Left renal cortex interstitium (tissue), 4 donors: ENCODE data around the gene METTL8. TPM values are rescaled to one million over a fixed set of nuclear protein-coding genes. Genes with fewer than 3 reads are reported as not detected.

Source experiments
- DNase-seq, 4 donors: peaks; one replicate each; pipeline ENCODE4 v3.0.0-alpha.2; 2013; ENCODE audit warnings: low read depth in 4 of 4, low spot score in 2 of 4, missing footprints in 1 of 4
- polyA plus RNA-seq, 4 donors: library from polyadenylated mRNA; unstranded; fragments of 120-200 nt; gene quantifications; one replicate each; pipeline ENCODE4 v1.2.1, GENCODE V29; 2013; ENCODE audit not compliant: insufficient read length in 4 of 4

Gene METTL8
- polyA plus RNA-seq, 4 donors: 12.8 to 17.6 (median 14.1) TPM

DNA sequence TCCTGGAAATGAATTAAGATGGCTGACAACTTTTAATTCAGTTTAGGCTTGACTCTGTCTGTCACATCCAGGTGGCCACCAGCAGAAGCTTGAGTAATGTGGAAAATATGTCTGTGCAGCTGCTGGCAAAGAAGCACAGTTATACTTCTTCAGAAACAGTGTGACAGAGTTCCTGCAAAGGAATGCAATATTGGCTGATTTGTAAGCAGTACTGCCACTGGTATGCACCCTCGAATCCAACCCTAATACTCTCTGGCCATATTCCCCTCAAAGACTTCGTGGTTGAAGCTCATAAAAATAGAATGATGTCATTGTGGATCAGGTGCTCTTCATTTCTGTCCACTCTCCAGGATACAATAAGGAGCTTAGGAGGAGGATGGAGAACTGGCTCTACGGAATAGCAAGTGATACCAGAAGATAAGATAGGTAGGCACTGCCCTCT lies 86.2 kb downstream of the METTL8 start:
- DNase-seq: no peak

DNA sequence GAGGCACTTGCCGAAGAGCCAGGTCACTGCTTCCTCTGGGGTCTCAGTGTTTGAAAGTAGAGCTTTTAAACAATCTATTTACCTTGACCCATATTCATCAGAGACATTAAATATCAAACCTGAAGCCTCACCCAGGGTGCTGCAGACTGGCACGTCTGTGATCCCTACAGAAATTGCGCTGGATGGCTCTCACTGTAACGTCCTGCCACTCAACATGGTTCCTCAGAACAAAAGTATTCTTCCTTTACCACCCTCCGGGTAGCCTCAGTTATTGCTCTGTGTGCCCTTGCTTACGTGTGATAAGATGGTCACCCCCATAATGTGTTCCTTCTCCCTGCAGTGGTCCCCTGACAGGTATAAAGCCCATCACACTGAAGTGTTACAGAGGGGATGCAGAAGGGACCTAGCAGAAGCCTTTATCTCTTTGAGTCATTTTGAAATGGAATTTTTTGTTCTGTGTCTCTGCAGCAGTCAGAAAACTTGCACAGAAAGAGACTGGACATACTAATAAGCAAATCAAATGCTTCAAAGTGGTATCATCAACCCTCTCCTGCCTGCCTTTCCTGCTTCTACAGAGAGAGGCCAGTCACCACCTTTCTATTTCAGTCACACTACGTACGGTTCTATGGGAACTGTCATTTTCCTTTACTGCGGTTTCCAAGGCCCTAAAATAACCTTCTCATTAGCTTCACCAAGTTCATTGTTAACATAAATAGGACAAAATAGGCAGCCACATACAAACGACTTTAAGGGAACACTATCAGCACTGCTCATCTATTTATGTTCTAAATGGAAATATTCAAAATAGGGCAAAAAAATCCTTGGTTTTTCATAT lies 86.8 kb downstream of the METTL8 start:
- no peak for DNase-seq

DNA sequence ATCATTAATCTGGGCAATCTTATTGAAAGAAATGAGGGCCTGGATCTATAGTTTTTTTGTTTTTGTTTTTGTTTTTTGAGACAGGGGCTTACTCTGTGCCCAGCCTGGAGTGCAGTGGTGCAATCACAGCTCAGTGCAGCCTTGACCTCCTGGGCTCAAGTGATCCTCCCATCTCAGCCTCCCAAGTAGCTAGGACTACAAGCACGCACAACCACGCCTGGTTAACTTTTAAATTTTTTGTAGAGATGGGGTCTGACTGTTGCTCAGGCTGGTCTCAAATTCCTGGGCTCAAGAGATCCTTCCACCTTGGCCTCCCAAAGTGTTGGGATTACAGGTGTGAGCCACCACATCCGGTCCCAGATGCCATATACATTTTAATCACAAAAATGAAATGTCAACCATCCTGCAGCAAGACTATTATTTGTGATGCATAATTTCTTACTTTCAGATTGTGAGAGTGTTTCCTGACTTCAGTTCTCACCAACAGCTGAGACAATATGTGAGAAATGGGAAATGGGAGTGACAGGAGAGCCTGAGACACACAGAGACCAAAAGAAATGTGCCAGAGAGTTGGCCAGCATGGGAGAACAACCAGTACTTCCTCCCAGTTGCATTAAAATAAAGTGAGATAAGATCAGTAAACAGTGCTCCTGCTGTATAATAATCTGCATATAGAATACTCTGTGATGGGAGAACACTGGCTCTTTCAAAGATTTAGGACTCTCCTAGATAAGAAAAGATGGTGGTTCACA lies 87.6 kb downstream of the METTL8 start:
- DNase-seq: no peak

DNA sequence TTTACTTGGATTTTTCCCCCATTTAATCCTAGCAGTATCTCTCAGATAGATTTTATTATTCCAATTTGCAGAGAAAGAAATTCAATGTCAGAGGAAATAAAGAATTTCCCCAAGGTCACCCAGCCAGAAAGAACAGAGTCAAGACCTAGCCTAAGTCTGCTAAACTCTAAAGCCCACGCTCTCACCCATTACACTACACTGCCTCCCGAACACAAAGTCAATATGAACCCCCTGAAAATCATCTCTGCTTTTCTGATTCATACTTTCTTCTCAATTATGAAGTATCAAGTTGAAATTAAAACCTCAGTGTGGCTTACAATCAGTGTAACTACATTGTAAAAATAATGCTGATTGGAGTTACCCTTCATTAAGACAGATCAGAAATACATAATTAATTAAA lies 89.6 kb downstream of the METTL8 start:
- no peak for DNase-seq

DNA sequence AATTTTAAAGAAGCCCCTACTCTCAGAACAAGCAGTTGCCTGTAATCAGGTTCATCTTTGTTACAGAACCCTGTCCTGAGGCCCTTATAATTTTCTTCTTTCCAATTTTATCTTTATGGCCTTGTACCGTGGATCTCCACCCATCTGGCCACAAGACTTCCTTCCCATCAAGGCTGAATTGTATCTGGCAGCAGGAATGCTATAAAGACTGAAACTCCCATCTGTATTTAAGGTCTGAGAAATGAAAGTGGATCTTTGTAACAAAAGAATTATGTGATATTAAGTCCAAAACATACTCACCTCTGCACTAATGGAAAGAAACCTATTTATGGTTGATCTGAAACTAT lies 91.8 kb downstream of the METTL8 start:
- DNase-seq: no peak

DNA sequence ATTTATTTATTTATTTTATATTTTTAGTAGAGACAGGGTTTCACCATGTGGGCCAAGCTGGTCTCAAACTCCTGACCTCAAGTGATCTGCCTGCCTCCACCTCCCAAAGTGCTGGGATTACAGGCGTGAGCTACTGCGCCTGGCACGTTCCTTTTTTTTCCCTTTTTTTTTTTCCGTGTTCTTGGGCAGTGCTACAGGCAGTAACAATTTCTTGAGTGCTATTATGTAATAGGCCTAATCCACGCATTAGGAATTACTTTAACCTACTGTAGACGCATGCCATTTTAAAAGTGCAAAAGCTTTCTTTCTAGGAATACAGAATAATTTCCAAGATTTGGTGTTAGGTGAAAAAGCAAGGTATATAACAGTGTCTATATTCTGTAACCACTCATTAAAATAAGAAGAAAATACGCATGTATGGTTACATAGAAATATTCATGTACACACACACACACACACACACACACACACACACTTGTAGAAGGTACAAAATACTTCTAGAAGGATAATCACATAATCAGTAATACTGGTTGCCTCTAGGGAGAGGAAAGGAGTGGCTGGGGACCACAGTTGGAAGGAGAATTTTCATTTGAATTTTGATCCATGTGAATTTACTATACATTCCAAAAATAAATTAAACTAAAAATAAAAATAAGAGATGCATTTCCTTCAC lies 92.3 kb downstream of the METTL8 start:
- DNase-seq: no peak

DNA sequence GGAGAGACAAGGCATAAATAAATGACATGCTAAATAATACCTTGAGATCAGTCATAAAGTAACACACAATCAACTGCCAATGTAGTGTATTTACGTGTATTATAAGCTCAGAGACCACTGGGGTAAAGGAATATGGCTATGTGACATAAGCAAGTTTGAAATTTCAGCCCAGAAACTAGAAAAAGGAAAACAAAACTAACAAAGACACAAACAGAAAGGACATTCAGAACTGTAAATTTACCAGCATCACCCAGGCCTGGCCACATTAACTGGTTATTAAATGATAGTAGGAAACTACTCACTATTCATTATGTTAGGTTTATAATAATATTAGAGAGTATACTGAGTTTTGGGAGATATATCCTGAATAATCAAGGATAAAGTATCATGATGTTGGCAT lies 98.8 kb downstream of the METTL8 start:
- no peak for DNase-seq

DNA sequence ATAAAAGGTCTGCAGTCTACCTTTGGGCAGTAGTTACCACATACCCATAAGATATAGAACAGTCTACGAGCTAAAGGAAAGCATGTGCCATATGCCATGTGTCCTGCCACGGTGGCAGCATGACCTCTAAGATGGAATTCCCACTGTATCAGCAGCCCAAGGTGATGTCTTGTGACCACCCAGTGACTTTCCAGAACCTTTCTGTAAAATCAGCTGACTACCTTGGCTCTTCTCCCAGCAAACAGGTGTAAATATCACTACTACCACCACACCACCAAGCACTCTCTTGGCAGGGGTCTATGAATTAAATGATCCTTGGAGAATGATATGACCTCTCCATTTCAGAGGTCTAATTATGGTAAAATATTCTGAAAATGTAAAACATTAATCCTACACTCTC lies 99.6 kb downstream of the METTL8 start:
- DNase-seq: no peak

DNA sequence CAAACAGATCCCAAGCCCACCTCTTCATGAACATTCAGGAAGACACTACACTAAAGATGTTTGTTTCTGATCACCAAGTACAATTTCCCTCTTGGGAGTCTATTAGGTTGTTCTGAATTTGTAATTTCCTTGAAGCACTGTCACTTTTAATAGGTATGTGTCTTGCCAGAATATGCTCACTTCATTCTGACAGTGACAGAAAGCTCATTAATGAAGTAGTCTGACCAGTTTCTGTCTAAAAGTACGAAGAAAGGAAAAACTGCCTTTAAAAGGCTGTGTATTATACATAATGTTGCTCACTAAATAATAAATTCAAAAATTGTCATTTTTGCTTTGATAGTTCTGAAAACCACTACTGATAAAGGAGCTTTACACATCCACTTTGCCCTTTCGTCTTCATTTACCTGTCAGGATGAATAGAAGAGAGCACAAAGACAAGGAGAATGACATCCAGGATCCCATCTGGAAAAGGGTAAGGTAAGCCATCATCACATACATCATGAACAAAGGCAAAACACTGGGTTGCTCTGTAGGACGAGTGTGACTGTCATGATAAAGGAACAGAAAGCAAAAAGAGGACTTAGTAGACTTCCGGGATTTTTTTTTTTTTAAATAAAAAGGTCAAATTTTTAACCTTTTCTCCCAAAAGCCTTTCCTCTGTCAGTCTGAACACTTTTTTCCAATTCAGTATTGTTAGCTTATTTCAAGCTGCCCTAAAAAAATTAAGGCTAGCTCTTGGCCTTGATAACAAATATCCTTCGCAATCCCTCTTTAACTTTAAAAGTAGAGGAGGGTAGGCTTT lies 103.4 kb downstream of the METTL8 start:
- no peak for DNase-seq

DNA sequence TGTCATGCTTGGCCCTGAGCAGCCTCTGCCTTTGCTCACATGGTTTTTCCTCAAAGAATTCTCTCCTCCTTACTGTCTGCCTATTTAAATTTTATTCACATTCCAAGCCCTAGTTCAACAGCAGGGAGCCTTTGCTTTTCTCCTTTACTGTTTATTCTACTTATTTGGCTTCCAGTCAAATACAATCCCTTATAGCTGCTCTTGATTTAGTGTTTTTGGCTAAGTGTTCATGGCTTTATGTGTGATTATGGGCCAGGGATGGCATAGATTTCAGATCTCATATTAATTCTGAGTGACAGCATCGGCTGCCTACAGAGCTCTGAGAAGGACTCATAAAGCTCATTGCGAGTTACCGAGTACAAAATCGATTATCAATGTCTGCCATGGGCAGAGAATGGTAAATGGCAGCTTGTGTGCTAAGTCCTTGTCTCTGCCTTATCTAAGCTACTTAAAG lies 106.7 kb downstream of the METTL8 start:
- no peak for DNase-seq

DNA sequence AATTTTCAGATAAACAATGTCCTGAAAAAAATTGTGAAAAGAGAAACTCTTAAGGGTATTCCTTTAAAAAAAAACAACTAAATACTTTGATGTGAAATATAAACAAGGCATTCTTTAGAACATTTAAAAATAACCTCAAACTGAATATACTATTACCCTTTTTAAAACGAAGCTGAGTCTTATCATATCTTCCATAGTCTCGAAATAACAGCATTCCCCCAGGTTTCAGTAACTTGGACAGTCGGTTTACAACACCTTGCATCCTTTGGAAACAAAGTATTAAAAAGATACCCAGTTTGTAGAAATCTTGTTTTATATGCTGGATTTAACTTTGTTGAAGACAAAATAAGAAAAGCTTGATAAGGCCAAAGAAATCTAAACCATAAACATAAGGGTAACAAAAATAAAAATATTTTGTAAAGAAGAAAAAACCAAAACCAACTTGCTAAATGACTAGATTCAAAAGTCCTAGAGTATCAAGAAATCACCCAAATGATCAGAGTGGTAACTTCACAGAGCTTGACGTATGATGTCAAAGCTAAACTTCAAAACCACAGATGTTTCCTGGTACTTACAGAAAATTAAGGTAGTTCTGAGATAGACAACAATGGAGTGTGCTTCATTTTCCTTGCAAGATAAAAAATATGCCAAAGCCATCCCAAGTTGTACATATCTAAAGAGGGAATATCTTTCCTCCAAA lies 107.8 kb downstream of the METTL8 start:
- DNase-seq: no peak

DNA sequence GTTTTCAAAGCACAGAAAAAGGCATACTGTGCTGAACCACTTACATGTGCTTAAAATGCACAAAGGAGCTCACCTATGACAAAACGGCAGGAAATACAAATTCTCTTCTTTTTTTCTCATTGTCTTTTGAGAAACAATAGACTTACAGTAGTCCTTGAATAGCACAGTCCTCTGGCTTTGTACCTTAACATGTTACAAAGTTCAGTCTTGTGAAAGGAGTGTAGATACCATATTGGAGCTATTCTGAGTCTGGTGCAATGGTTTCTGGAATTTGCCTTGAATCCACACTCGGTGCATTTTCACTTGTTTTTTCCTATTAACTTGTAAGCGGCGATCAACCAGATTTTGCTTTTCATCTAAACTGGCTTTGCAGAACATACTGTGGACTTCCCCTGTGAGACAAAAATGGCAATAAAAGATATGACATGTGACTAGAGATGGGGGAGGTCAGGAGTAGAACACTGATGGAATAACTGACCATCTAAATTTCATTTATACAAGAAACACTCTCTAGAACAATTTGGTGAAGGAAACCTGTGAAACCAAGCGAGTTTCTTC lies 109.7 kb downstream of the METTL8 start:
- no peak for DNase-seq

DNA sequence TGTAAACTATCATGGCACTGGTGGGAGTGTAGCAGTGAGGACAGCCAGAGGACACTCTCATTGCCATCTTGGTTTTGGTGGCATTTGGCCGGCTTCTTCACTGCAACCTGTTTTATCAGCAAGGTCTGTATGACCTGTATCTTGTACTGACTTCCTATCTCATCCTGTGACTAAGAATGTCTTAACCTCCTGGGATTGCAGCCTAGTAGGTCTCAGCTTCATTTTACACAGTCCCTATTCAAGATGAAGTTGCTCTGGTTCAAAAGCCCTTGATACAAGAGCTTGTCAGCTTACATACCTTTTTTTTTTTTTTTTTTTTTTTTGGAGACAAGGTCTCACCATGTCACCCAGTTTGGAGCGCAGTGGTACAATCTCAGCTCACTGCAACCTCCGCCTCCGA lies 110.9 kb downstream of the METTL8 start:
- DNase-seq: no peak

DNA sequence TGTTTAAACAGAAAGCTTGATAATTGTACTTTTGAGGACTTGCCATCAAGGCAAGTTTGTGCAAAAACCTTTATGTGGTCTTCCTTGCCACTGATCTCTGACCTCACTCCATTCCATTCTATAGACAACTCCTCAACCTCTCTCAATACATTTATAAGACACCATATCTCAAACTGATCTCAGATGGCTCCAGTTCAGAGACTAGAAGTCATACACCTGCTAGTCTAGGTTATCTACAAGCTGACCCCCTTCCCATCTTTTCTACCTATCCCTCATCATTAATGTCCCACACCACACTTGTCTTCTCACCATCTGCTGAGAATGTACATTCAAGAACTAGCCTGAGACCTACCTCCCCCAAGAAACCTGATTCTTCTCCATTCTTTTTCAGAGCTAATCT lies 113.1 kb downstream of the METTL8 start:
- DNase-seq: no peak

DNA sequence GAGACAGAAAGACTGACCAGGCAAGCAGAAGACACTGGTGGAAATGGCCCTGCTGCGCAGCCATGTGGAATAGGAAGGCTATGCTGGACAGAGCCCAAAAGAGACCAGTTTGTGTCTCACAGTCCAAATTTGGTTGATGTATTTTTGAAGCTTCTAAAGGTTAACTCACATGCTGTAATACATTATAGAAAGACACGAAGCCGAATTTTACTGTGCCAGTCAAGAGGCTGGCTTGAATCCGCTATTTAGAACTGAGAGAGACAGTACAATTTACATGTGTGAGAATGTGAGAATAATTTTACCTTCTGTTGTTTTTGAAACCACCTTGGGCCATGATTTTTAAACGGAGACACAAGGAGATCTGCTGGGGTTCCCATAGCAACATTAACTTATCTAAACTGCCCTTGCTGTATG lies 113.6 kb downstream of the METTL8 start:
- DNase-seq: no peak

DNA sequence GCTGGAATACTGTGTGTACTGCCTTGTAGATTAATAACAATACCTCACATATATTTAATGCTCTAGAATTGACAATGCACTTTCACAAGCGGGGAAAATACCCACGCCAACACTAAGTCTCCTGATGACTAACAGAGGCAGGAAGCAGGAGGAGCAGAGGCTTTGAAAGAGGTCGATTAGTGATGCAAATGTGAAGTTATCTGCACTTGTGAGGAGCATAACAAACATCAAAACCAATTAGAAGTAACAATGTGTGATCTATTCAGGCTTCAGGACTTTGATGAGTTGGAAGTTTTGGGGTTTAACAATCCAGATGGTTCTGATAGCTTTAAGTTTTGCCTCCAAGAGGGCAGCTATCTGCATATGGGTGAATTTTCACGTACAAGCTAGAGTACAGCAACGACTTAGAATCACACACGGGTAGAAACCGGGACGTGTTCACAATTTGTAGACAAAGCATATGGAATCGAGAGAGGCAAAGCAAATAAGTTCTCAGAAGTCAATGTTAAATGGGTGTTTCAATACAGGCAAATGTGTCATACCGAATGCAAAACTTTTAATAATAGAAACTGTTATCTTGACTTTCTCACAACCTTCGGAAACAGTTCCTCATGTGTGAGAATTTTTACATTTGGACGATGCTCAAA lies 114.5 kb downstream of the METTL8 start:
- DNase-seq: no peak

DNA sequence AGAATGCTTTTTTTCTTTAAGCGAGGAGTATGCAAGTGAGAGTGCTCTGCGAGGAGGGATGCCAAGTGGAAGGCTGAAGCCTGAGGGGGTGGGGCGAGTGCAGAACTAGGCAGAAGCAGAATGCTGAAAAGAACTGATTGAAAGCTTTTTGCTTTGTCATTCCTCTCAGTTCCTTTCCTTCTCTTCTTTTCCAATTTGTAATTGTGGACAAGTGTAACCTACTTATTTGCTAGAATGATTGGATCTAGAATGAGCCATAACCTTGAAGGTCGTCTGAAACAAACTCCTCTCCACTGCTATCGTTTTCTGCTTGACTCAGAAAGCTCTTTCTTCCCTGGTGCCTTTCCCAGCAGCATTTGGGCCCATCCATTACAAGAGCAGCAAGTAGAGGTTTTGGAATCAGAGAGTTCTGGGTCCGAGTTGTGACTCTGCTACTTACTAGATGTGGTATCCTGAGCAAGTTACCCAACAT lies 115.3 kb downstream of the METTL8 start:
- no peak for DNase-seq

DNA sequence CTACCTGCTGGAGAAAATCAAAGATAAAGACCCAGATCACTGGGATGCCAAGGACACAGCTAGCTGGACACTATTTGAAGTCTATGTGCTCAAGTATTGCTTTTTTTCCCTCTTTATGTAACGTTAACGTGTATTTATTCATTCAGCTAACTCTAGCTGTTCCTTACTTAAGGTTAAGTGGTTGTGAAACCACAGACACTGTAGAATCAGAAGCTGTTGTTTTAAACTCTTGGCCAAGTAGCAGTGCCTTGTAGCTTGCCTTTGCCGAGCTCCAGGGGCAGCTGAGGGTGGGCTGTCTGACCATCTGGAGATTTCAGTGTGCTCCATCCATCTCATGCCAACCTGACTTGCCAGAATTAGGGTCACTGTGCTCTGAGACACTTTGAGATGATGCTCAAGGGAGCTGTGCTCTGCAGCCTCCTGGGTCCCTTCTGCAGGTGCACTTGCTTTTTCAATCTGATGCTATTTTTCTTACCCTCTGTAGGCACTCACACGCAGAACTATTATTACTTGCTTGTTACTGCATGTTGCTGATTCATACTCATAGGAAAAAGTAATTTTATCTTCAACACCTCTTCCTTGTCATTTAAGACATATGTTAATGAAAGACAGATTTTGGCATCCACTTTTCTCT lies 116.2 kb downstream of the METTL8 start:
- no peak for DNase-seq
